ENCODE measurements around the gene ACOT11. TPM values are rescaled to one million over a fixed set of nuclear protein-coding genes. Genes with fewer than 3 reads are reported as not detected.

Gene ACOT11
- total and polyA plus RNA-seq, 2 donors from 2014 or later: 24.6 to 31.1 TPM

- H3K4me1 ChIP-seq (ENCODE audit: control insufficient read depth in 2 of 3, insufficient read depth in 2 of 3, low read depth in 1 of 3, low read length in 3 of 3): peaks cover 3 to 18% (median 13%) of the 10 kb centered on the region in 3 donors
- no peak overlapping the region for H3K4me3 ChIP-seq (ENCODE audit: low read length in 3 of 3)
- no peaks in the 10 kb centered on the region for H3K27me3 ChIP-seq (ENCODE audit: control insufficient read depth, insufficient read depth, low read length)
- H3K36me3 ChIP-seq (ENCODE audit: control insufficient read depth in 2 of 3, insufficient read depth in 3 of 3, low read length in 3 of 3): peaks cover 0 to 9% (median 0%) of the 10 kb centered on the region in 3 donors
- intact Hi-C loops (cut with DNase I): no loop called here
- no peaks in the 10 kb centered on the region for H3K9me3 ChIP-seq (ENCODE audit: control insufficient read depth in 2 of 3, insufficient read depth in 1 of 3, low read length in 3 of 3)
- DNase-seq (no peak), FAIRE-seq (no peak)
- H3K27ac ChIP-seq (ENCODE audit: low read depth in 2 of 2, low read length in 2 of 2): no peak overlapping the region
- H3K9ac ChIP-seq (ENCODE audit: low read length in 3 of 3): no peak overlapping the region
- TF ChIP-seq, protein P1, sequence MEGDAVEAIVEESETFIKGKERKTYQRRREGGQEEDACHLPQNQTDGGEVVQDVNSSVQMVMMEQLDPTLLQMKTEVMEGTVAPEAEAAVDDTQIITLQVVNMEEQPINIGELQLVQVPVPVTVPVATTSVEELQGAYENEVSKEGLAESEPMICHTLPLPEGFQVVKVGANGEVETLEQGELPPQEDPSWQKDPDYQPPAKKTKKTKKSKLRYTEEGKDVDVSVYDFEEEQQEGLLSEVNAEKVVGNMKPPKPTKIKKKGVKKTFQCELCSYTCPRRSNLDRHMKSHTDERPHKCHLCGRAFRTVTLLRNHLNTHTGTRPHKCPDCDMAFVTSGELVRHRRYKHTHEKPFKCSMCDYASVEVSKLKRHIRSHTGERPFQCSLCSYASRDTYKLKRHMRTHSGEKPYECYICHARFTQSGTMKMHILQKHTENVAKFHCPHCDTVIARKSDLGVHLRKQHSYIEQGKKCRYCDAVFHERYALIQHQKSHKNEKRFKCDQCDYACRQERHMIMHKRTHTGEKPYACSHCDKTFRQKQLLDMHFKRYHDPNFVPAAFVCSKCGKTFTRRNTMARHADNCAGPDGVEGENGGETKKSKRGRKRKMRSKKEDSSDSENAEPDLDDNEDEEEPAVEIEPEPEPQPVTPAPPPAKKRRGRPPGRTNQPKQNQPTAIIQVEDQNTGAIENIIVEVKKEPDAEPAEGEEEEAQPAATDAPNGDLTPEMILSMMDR (IDR thresholded peaks at IDR 0.05; ENCODE audit: borderline replicate concordance, extremely low read depth, insufficient read depth): no peak
Measured at GRCh38 chr1:54596756-54597155, 48.7 kb downstream of the ACOT11 start.

DNA sequence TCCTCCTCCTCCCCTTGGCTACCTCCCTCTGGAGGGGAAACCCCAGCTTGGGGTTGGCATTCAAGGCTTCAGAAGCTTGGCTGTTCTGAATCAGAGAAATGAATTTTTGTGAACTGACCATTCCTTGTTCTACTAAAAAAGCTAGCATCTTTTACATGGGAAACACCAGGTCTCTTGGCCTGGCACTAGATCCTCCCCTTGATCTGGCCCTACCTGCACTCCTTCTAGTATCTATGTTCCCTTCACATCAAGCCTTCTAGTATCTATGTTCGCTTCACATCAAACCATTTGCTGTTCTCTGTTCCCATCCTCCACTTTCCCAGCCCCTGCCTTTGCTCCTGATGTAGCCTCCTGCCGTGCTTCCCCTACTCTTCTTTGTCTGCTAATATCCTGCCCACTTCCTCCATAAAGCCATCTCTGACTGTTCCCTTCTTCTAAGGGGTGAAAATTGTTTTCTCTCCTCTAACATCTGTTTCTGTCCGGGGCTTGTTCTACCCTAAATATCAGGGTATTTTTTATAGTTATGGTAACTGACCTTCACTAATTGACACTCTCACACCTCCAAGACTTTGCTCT is 49.5 kb downstream of the ACOT11 start:
- TF ChIP-seq, protein P1 (IDR thresholded peaks at IDR 0.05; ENCODE audit: borderline replicate concordance, extremely low read depth, insufficient read depth): no peak
- H3K4me1 ChIP-seq (ENCODE audit: control insufficient read depth in 2 of 3, insufficient read depth in 2 of 3, low read depth in 1 of 3, low read length in 3 of 3): peaks cover 3 to 22% (median 13%) of the 10 kb centered on the region in 3 donors
- no peaks in the 10 kb centered on the region for H3K27me3 ChIP-seq (ENCODE audit: control insufficient read depth, insufficient read depth, low read length)
- H3K9me3 ChIP-seq (ENCODE audit: control insufficient read depth in 2 of 3, insufficient read depth in 1 of 3, low read length in 3 of 3): no peaks in the 10 kb centered on the region
- intact Hi-C loops (cut with DNase I): no loop called here
- H3K36me3 ChIP-seq (ENCODE audit: control insufficient read depth in 2 of 3, insufficient read depth in 3 of 3, low read length in 3 of 3): peaks cover 0 to 9% (median 0%) of the 10 kb centered on the region in 3 donors
- no peak overlapping the region for H3K27ac ChIP-seq (ENCODE audit: low read depth in 2 of 2, low read length in 2 of 2)
- FAIRE-seq: no peak
- no peak for DNase-seq
- H3K9ac ChIP-seq (ENCODE audit: low read length in 3 of 3): no peak overlapping the region
- H3K4me3 ChIP-seq (ENCODE audit: low read length in 3 of 3): no peak overlapping the region

GRCh38 chr1:54599211-54599823 is 51.3 kb downstream of the ACOT11 start:
- FAIRE-seq: no peak
- H3K9ac ChIP-seq (ENCODE audit: low read length in 3 of 3): no peak overlapping the region

More at GRCh38 chr1:54599211-54599823, 51.3 kb downstream of the ACOT11 start:
- Histone ChIP-seq H3K9me3 (ENCODE audit: control insufficient read depth in 2 of 3, insufficient read depth in 1 of 3, low read length in 3 of 3) (no peaks in the 10 kb centered on the region), H3K4me3 (ENCODE audit: low read length in 3 of 3) (no peak overlapping the region), H3K27ac (ENCODE audit: low read depth in 2 of 2, low read length in 2 of 2) (peak overlapping the region; percentile 34 to 41), H3K4me1 (ENCODE audit: control insufficient read depth in 2 of 3, insufficient read depth in 2 of 3, low read depth in 1 of 3, low read length in 3 of 3) (peaks cover 3 to 25% (median 9%) of the 10 kb centered on the region in 3 donors), H3K36me3 (ENCODE audit: control insufficient read depth in 2 of 3, insufficient read depth in 3 of 3, low read length in 3 of 3) (peaks cover 0 to 17% (median 0%) of the 10 kb centered on the region in 3 donors), H3K27me3 (ENCODE audit: control insufficient read depth, insufficient read depth, low read length) (no peaks in the 10 kb centered on the region)
- intact Hi-C loops (cut with DNase I): no loop called here
- TF ChIP-seq, protein P1 (IDR thresholded peaks at IDR 0.05; ENCODE audit: borderline replicate concordance, extremely low read depth, insufficient read depth): no peak
- DNase-seq: no peak
